Measurements from ENCODE around the gene UBE3C.

UBE3C gene

DNA sequence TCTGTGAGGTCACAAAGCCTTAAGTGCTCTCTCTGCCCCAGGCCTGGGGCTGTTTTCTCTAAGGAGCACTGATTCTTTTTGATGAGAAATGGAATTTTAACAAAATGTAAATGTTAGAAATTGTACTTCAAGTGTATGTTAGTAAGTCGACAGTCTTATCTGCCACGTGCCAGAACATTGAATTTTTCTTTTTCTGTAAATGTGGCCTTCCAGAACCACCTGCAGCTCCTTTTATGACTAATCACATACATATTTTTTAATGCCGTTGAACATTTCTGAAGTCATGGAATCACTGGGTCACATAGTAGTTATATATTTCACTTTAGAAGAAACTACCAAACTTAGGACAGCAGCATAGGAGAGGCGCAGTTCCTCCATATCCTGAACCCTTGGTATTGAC is 38.0 kb downstream of the UBE3C start:
- DNase-seq (ENCODE audit: low spot score) (no peak), FAIRE-seq (no peak)

DNA sequence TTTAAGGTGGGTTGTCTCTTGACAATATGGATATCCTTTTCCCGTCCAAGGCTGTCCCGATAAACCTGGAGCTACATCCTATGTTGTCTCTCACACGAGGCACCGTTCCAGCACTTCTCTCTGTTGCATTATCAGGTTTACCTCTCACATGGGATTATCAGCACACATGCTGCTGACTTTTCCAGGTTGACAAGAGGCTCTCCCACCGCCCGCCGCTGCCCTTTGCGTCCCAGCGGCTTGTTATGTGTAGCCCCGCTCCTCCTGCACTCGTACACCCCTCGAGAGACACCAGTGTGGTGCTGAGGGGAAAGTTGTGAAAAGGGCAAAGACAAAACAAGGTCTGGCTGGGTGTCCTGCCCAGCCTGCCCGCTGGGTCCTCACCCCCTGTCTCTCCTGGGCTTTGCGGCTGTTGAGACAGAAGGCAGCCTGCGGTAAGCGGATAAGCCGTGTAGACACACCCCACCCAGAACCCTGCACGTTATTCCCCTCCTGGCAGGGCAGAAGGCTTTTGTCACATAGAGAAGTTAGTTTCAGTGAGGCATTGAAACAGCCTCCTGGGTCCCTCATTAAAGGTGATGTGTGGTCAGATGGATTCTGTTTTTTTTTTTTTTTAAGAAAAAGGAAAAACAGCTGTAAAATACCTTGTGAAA is 38.7 kb downstream of the UBE3C start:
- no peak for FAIRE-seq
- no peak for DNase-seq (ENCODE audit: low spot score)

DNA sequence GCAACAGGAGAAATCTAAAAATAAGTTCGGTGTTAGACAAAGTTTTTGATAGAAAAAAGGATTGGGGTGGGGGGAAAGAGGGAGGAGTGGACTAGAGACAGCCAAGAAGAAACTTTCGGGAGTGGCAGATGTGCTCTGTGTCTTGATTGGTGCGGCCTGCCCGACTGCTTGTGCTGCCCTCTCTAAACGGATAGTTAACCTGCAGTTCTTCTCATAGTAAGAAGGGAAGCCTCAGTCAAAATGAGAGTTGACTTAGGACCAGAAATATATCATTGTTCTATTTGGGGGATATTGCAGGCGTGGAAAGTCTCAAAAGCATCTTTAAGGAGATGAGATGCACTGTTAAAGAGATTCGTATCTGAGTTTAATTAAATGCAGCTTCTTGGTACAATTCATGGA is 39.3 kb downstream of the UBE3C start:
- DNase-seq (ENCODE audit: low spot score) = no peak

DNA sequence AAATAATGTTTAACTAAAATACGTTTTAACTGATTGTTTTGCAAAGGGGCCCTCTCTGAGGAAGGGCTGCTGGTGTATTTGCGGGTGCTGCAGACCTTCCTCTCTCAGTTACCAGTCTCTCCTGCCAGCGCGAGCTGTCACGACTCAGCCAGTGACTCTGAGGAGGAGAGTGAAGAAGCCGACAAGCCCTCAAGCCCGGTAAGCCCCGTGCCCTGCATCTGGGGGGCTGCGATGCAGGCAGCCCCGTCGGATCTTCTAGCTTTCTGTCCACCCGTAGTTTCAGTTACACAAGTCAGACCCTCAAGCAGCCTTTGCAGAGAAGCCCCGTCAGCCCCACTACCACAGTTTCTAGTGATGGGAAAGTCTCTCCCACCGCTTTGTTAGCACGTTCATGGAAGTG is 45.1 kb downstream of the UBE3C start:
- FAIRE-seq (no peak), DNase-seq (ENCODE audit: low spot score) (no peak)

More for the DNA sequence above, 39.3 kb downstream of the UBE3C start:
- no peak for FAIRE-seq

DNA sequence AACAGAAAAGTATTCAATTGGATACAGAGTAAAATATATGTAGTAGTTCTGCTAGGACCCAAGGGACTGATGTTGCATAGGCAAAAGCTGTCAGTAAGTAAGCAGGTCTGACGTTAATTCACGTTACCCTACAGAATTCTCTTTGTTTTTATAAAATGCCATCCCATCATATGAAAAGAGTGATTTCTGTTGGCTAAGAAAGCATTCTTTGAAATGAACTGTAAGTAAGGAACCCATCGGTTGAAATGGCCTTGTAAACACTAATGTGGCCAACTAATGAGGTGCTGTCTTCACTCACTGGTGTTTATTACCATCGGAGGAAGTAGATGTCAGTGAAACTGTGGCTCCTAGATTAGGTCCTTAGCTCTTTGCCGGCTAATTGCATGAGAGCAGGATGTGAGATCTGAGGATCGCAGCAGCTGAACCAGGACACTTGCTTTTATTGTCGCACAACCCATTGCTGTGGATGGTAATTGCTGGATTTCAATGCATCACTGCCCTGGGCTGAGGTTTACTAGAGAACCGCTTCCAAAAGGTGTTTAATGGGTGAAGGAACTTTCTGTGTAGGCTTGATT is 49.5 kb downstream of the UBE3C start:
- no peak for FAIRE-seq
- DNase-seq (ENCODE audit: low spot score) = no peak

DNA sequence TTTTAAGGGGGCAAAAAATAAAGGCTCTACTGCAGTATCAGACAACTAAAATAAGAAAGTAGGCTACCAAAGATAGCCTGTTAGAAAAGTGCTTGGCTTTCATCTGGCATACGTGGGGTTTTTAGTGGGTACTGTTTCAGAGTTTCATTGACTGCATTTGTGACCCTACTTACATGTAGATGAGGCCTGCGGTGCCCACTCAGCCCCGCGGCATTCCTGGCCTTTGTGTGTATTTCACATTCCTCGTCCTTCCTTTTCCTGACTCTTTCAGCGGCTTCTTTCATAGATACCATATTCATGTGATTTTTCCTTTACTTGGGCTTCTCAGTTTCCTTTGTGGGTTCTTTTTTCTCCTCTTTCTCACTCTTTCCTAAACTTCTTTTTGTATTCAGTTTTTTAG is 50.7 kb downstream of the UBE3C start:
- no peak for DNase-seq (ENCODE audit: low spot score)
- no peak for FAIRE-seq

DNA sequence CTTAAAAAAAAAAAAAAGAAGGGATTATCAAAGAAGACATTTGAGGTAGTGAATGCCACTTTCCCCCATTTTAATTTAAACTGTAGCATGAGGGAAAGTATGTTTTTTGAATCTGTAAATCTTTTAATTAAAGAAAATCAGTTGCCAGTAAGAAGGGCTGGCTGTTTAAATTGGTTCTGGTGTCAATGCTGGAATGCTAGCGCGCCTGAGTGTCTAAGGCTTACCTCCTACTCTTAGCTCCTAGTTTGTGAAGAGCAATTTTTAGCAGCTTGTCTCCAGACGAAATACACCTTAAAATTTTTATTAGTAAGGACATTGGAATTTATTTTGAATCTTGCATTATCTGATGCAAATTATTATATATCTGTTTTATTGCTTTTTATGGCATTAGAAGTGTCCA is 54.1 kb downstream of the UBE3C start:
- FAIRE-seq = no peak
- DNase-seq (ENCODE audit: low spot score) = no peak

DNA sequence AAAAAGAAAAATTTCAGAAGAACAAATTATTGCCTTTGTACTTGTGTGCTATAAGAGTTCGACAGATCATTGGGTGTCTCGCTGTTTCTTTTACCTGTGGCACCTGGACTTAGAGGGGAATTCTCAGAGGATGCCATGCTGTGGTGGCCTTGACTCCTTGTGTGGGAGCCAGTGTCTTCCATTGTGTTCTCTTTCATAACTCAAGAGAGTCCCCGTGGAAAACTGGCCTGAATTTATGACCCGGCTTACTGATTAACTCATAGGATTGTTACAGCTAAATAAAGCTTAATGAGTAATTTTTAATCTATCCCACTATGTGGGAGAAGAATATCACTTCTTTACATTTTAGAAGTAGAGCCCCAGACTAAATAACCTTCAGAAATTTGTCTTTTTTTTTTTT is 54.5 kb downstream of the UBE3C start:
- FAIRE-seq = no peak

DNA sequence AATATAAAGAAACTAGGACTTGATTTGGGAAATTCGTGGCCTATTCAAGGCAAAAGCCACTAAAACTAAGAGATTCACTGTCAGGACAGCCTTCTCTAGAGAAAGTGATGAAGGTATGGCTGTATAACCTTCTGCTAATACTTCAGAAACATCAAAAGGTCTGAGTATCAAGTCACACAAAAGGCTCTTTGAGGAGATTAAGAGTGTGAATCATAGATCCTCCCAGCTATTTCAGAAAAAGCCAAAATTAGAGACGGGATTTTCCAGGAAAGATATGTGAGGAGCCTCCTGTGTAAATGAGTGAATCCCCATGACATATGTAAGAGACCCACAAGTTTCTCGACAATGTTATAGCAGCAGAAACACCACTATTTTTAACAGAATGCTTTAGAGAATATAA is 56.2 kb downstream of the UBE3C start:
- no peak for DNase-seq (ENCODE audit: low spot score)
- FAIRE-seq = no peak

More for the DNA sequence above, 54.5 kb downstream of the UBE3C start:
- no peak for DNase-seq (ENCODE audit: low spot score)

DNA sequence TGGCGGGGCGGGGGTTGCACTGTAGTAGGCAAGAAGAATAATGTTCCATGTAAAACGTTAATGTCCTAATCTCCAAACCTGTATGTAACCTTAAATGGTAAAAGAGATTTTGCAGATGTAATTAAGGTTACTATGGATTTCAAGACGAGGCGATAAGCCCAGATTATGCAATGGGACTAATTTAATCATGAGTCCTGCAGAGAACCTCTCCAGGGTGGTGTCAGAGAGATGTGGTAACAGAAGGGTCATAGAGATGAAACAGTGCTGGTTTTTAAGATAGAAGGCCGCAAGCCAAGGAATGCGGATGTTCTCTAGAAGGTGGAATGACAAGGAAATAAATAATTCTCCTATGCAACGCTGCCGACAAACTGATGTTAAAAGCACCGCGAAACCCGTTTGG is 57.1 kb downstream of the UBE3C start:
- FAIRE-seq (no peak), DNase-seq (ENCODE audit: low spot score) (no peak)

DNA sequence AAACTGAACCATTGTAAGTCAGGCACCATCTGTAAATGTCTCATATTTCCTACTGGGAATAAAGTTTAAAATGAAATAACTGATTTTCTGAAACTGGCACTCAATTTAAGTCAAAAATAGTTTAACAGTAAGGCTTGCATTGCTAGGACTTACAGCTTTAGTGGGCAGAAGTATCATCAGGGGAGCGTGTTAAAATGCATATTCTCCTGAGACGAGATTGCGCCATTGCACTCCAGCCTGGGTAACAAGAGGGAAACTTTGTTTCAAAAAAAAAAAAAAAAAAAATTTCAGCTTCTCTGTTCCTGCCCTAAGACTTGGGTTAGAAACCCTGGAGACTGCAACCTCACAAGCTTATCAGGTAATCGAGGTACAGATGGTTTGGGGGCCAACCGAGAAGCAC is 65.4 kb downstream of the UBE3C start:
- DNase-seq (ENCODE audit: low spot score) (no peak), FAIRE-seq (no peak)

DNA sequence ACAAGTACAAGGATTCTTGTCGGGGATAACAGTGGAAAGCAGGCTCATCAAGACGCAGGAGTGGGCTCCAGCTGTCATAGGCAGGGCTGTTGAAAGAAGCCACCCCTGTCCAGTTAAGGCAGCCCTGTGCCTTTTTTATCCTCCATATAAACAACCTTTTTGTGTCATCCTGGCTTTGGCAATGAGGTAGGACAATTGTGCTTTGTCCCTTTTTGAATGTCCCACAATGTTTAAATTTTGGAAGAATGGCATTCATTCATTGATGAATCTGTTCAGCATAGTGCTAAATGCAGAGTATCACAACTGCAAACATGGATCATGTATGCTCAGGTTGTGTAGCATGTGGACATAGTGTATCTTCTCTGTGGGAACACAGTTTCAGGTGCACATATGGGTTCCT is 66.7 kb downstream of the UBE3C start:
- FAIRE-seq (no peak), DNase-seq (ENCODE audit: low spot score) (no peak)

DNA sequence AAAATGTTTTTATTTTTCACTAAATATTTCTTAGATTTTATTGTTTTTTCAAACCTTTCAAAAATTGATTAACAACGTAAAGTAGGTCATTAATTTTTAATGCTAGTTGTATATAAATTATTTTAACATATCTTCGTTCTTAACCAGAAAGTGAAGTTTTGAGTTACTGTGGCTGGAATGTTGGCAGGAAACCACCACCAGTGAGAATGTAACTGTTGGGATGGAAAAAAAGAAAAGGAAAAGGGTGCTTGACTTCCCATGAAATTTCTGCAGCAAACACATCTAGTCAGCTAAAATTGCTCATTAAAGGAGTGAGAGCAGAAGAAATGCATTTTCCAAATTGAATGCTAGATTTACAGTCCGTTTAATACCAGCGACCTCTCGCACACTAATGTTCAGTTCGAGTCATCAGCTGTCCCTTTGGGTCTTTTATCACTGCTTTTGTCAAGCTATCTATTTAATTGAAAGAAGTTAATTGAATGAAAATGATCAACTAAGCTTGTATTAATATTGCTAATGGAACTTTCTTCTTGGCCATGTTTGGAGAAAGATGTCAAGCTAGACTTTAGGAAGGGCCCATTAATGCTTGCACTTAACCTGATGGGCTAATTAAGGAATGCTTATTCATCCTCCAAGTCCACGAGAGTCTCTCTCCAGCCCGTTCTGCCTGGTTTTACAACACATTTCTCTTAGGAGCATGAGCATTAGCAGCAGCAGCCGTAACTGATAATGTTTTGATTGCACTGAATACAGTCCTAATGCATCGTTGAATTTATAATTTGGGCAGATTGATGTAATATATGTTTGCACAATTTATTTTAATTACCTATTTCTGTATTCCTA is 70.1 kb downstream of the UBE3C start:
- DNase-seq (ENCODE audit: low spot score) (no peak), FAIRE-seq (no peak)

DNA sequence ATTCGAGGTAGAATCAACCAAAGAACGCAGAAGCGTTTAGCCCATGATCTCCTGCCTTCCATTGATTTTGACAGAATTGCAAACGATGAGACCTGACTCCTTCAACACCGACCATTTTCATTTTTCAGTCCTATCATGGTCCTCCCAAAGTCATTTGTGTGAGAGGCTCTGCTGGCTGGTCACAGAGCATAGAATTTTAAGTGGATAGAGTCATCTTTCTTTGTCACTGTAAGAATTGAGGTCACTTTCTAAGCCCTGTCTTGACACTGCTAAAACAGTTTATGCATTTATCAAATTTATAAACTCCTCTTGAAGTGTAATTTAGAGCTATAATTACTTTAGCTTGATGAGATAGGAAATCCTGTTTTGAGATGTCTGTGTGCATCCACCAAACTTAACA is 72.0 kb downstream of the UBE3C start:
- FAIRE-seq (no peak), DNase-seq (ENCODE audit: low spot score) (no peak)

DNA sequence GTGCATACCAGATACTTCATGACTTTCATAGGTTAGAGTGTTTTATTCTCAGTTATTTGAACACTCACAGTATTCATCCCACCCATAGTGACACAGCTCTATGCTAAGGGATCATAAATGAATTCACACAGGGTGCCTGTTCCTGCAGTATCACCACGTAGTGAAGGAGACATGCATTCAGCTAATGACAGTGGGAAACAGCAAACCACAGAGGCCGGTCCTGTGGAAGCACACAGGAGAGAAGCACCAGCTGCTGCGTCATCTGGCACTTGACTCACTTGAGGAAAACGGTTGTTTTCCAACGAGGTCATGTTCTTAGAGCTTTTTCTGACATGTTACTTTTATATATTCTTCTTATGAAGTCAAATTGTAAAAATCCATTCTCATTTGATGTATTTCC is 73.0 kb downstream of the UBE3C start:
- no peak for FAIRE-seq
- no peak for DNase-seq (ENCODE audit: low spot score)

DNA sequence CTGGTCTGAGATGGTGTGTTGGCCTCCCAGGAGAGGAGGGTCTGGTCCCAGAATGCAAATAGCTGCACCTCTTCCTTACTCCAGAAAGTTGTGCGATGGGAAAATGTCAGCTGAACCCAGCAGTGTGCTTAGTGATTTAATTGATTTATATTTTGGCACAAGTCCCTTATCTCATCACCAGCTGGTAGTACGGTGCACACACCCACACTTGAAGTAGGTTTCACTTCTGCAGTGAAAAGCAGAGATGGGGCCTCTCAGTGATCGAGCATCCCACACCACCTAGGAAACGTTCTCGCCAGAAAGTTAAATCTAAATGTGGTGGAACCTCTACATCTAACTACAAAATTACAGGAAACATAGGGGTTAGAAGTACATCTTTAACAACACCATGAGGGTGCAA is 80.4 kb downstream of the UBE3C start:
- FAIRE-seq (no peak), DNase-seq (ENCODE audit: low spot score) (no peak)

DNA sequence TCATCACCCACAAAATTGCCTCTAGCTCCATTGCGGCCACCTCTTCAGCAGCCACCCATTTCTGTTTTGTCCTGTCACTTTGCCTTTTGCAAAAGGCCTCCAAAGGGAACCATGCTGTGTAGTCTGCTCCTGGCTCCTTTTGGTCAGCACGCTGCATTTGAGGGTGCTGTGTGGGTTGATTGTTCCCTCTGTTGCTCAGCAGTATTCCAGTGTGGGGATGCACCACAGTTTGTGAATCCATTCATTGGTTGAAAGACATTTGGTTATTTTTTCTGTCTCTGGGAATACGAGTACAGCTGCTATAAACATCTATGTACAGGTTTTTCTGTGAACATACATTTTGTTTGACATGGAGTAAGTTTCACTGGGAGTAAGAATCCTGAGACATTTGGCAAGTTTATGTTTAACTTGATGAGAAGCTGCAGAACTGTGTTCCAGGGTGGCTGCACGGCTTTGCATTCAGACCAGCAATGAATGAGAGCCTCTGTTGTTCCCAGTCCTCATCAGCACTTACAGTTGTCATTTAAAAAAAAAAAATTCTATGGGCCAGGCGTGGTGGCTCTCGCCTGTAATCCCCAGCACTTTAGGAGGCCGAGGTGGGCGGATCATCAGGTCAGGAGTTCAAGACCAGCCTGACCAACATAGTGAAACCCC is 82.3 kb downstream of the UBE3C start:
- FAIRE-seq (no peak), DNase-seq (ENCODE audit: low spot score) (no peak)

DNA sequence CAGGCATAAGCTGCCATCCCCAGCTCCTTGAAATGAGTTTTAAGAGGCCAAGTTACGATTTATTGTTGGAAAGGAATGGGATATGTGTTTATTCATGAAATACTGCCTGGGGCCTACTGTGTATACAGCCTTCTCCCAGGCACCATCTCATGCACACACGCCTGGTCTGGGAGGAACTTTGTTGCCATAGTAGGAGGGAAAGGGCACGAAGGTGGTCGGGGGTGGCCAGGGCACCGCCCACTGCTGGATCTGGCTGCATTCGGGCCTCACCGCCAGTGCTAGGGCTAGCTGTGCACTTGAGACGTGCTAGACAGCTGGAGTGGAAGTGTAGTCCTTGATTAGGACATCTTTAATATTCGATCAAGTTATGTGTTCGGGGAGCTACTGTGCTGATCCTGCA is 84.0 kb downstream of the UBE3C start:
- no peak for DNase-seq (ENCODE audit: low spot score)
- FAIRE-seq = no peak

DNA sequence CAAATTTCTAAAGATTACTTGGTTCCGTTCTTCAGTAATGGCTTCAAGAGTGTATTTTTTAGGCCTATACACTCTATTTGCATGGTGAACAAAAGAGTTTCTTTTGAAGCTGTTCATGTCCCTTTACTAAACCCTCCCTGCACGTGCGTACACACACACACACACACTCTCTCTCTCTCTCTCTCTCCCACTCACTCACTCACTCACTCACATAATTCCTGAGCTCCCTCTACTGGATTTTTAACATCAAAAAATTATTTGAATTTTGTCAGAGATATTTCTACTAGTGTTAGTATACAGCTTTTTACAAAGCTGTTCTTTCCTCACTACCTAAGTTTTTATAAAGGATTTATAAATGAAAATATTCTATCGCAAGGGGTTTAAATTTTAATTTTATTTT is 85.9 kb downstream of the UBE3C start:
- FAIRE-seq (no peak), DNase-seq (ENCODE audit: low spot score) (no peak)

DNA sequence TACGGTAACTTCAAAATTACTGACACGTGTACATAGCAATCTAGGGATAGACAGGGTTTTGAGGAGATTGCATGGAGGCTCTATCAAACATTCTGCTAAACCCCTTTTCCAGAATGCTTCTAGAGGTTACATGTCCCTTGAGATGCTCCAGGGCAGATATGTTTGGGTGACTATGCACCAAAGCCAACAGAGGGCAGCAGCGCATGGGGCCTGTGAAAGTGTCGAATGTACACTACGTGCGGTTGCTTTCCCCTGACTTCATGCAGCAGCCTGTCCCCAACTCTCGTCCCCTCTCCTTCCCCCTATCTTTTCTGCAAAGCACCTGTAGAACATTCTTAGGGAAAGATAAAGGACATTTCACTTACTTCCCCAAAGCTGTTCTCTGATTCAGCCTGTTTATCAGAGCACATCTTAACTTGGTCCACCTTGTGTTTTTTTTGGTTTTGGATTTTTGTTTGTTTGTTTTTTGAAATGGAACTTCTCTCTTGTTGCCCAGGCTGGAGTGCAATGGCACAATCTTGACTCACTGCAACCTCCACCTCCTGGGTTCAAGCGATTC is 90.2 kb downstream of the UBE3C start:
- DNase-seq (ENCODE audit: low spot score) (no peak), FAIRE-seq (no peak)

DNA sequence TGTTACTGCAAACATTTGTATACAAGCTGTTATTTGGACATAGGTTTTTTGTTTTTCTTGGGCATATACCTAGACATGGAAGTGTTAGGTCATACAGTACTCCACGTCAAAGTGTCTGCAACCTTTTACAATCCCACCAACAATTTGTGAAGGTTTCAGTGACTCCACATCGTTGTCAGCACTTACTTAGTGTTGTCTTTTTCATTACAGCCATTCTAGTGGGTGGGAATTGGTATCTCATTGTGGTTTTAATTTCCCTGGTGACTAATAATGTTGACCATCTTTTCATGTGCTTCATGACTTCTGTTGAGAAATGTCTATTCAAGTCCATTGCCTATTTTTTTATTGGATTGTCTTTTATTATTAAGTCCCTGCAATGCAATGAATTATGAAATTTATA is 95.0 kb downstream of the UBE3C start:
- DNase-seq (ENCODE audit: low spot score) (no peak), FAIRE-seq (no peak)

DNA sequence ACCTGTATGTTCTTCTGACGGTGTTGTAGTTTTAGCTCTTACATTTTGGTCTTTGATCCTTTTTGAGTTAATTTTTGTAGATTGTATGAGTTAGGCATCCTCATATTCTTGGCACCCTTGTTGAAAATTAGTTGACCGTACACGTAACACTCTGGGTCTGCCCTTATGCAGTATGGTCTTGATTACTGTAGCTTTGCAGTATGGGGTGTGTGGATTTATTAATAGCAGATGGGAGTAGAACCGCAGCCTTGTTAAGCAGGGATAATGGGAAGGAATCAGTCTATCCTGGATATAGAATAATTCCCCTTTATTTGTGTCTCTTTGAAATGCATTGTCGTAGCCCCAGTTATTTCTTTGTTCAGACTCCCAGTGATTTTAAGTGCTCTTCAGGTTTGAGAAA is 95.5 kb downstream of the UBE3C start:
- DNase-seq (ENCODE audit: low spot score) (no peak), FAIRE-seq (no peak)
